ENCODE data around the gene TMEM248.
"Not testable (repeated sequence)": the region's sequence is repeated elsewhere in the genome, so short reads cannot be mapped to it uniquely, and the experiment has no call there.

The TMEM248 gene

GRCh38 chr7:66978312-66978711 lies 57.3 kb downstream of the TMEM248 start:
- H3K4me3 Mint-ChIP-seq; H3K27ac Mint-ChIP-seq; H3K4me1 Mint-ChIP-seq (ENCODE audit: low read depth); H3K27me3 Mint-ChIP-seq; intact Hi-C loops (cut with micrococcal nuclease); H3K36me3 Mint-ChIP-seq (ENCODE audit: low read depth): not testable (repeated sequence)
- peaks cover 23% of the 10 kb centered on the region for H3K9me3 Mint-ChIP-seq

- H3K4me3 Mint-ChIP-seq; H3K27me3 Mint-ChIP-seq; H3K4me1 Mint-ChIP-seq (ENCODE audit: low read depth); intact Hi-C loops (cut with micrococcal nuclease); H3K36me3 Mint-ChIP-seq (ENCODE audit: low read depth); H3K27ac Mint-ChIP-seq: not testable (repeated sequence)
- peaks cover 23% of the 10 kb centered on the region for H3K9me3 Mint-ChIP-seq
Measured at GRCh38 chr7:66979013-66979412, 58.0 kb downstream of the TMEM248 start.

- intact Hi-C loops (cut with micrococcal nuclease), result loop anchor here (10.0 kb wide), 1 partner anchor 56 kb away; the partner anchor contains the start of gene TMEM248
- not testable (repeated sequence) for H3K4me3 Mint-ChIP-seq, H3K27ac Mint-ChIP-seq
Measured at GRCh38 chr7:66980336-66980735, 59.3 kb downstream of the TMEM248 start.

GRCh38 chr7:66989552-66989951 lies 68.5 kb downstream of the TMEM248 start:
- not testable (repeated sequence) for H3K27me3 Mint-ChIP-seq; H3K27ac Mint-ChIP-seq; H3K4me1 Mint-ChIP-seq (ENCODE audit: low read depth); H3K9me3 Mint-ChIP-seq; H3K4me3 Mint-ChIP-seq
- peaks cover 70% of the 10 kb centered on the region for H3K36me3 Mint-ChIP-seq (ENCODE audit: low read depth)
- intact Hi-C loops (cut with micrococcal nuclease), result loop anchor here (10.0 kb wide), 1 partner anchor 65 kb away; the partner anchor contains the start of gene TMEM248

More at GRCh38 chr7:66980336-66980735, 59.3 kb downstream of the TMEM248 start:
- H3K27me3 Mint-ChIP-seq; H3K36me3 Mint-ChIP-seq (ENCODE audit: low read depth); H3K4me1 Mint-ChIP-seq (ENCODE audit: low read depth): not testable (repeated sequence)
- peaks cover 23% of the 10 kb centered on the region for H3K9me3 Mint-ChIP-seq

GRCh38 chr7:66994051-66994450 lies 73.0 kb downstream of the TMEM248 start:
- H3K9me3 Mint-ChIP-seq; intact Hi-C loops (cut with micrococcal nuclease); H3K27me3 Mint-ChIP-seq: not testable (repeated sequence)
- peak overlapping the region; percentile 97 for H3K27ac Mint-ChIP-seq
- peak overlapping the region; percentile 95 for H3K4me3 Mint-ChIP-seq
- peaks cover 72% of the 10 kb centered on the region for H3K36me3 Mint-ChIP-seq (ENCODE audit: low read depth)
- peaks cover 13% of the 10 kb centered on the region for H3K4me1 Mint-ChIP-seq (ENCODE audit: low read depth)

- H3K9me3 Mint-ChIP-seq; intact Hi-C loops (cut with micrococcal nuclease); H3K27me3 Mint-ChIP-seq: not testable (repeated sequence)
- H3K27ac Mint-ChIP-seq, result peak overlapping the region; percentile 97
- H3K36me3 Mint-ChIP-seq (ENCODE audit: low read depth), result peaks cover 72% of the 10 kb centered on the region
- peak overlapping the region; percentile 95 for H3K4me3 Mint-ChIP-seq
- H3K4me1 Mint-ChIP-seq (ENCODE audit: low read depth), result peaks cover 13% of the 10 kb centered on the region
Measured at GRCh38 chr7:66994691-66995049, 73.6 kb downstream of the TMEM248 start.

GRCh38 chr7:66995050-66995776 lies 74.2 kb downstream of the TMEM248 start, which contains the start of gene SBDS:
SBDS (minus strand) TSS chr7:66995586; CDS start chr7:66995417, 169 bp downstream.
- Mint-ChIP-seq H3K36me3 (ENCODE audit: low read depth) (peaks cover 71% of the 10 kb centered on the region), H3K4me1 (ENCODE audit: low read depth) (peaks cover 13% of the 10 kb centered on the region), H3K27ac (peak within 1 kb of the TSS; percentile 97), H3K4me3 (peak within 1 kb of the TSS; percentile 99)
- intact Hi-C loops (cut with micrococcal nuclease); H3K27me3 Mint-ChIP-seq; H3K9me3 Mint-ChIP-seq: not testable (repeated sequence)

- intact Hi-C loops (cut with micrococcal nuclease); H3K27me3 Mint-ChIP-seq; H3K9me3 Mint-ChIP-seq: not testable (repeated sequence)
- Mint-ChIP-seq H3K36me3 (ENCODE audit: low read depth) (peaks cover 58% of the 10 kb centered on the region), H3K4me1 (ENCODE audit: low read depth) (peaks cover 13% of the 10 kb centered on the region), H3K27ac (peak within 1 kb of the TSS; percentile 97), H3K4me3 (peak within 1 kb of the TSS; percentile 99)
Measured at GRCh38 chr7:66996444-66997191, 75.6 kb downstream of the TMEM248 start, which contains the start of gene TYW1. TYW1 (plus strand) TSS chr7:66996833; CDS start chr7:66996979, 146 bp downstream.

GRCh38 chr7:67000601-67001258 lies 79.7 kb downstream of the TMEM248 start:
- intact Hi-C loops (cut with micrococcal nuclease); H3K9me3 Mint-ChIP-seq; H3K4me3 Mint-ChIP-seq; H3K4me1 Mint-ChIP-seq (ENCODE audit: low read depth); H3K27ac Mint-ChIP-seq; H3K27me3 Mint-ChIP-seq: not testable (repeated sequence)
- peaks cover 64% of the 10 kb centered on the region for H3K36me3 Mint-ChIP-seq (ENCODE audit: low read depth)

- H3K27ac Mint-ChIP-seq; H3K4me3 Mint-ChIP-seq; intact Hi-C loops (cut with micrococcal nuclease); H3K4me1 Mint-ChIP-seq (ENCODE audit: low read depth); H3K27me3 Mint-ChIP-seq; H3K9me3 Mint-ChIP-seq: not testable (repeated sequence)
- H3K36me3 Mint-ChIP-seq (ENCODE audit: low read depth), result peaks cover 83% of the 10 kb centered on the region
Measured at GRCh38 chr7:67004145-67004544, 83.1 kb downstream of the TMEM248 start.

- no peaks in the 10 kb centered on the region for H3K4me1 Mint-ChIP-seq (ENCODE audit: low read depth)
- intact Hi-C loops (cut with micrococcal nuclease), result no loop called here
- no peaks in the 10 kb centered on the region for H3K9me3 Mint-ChIP-seq
- no peak overlapping the region for H3K27ac Mint-ChIP-seq
- no peak overlapping the region for H3K4me3 Mint-ChIP-seq
- no peaks in the 10 kb centered on the region for H3K27me3 Mint-ChIP-seq
- peaks cover 97% of the 10 kb centered on the region for H3K36me3 Mint-ChIP-seq (ENCODE audit: low read depth)
Measured at GRCh38 chr7:67006965-67007364, 85.9 kb downstream of the TMEM248 start.
